A549 (cell line): Measurements from ENCODE around the gene SH2B3. TPM values are rescaled to one million over a fixed set of nuclear protein-coding genes. Genes with fewer than 3 reads are reported as not detected.

Experiments
- ATAC-seq, 2 experiments: fragments of 200-7000 bp in 1 of 2; fragments of >200 bp in 1 of 2; cut with Nextera tagmentation in 1 of 2; cut with Tn5 transposase in 1 of 2; 3 replicates each; pipeline versions ENCODE4 v1.8.0 to v1.9.1; 2018 to 2020; ENCODE audit warnings: mild to moderate bottlenecking in 1 of 2, moderate library complexity in 1 of 2
- CTCF ChIA-PET: fragments of 300-600 bp; sonication (Branson Sonifier 250); formaldehyde crosslinking; extraction: SDS; loops from one replicate; lab custom pipeline; 2021; ENCODE audit warnings: antibody characterized with exemption, inconsistent platforms; lab: Yijun Ruan, JAX
- POLR2A ChIA-PET: fragments of 350-600 bp; formaldehyde crosslinking; extraction: SDS; loops from one replicate; lab custom pipeline; 2021; ENCODE audit warnings: antibody characterized with exemption, inconsistent platforms; lab: Yijun Ruan, JAX
- DNase-seq, 2 experiments: peaks; one replicate each; pipeline versions ENCODE4 v3.0.0 to v3.0.0-alpha.2; 2011 to 2016; ENCODE audit warnings: low read depth in 1 of 2, low spot score in 1 of 2
- FAIRE-seq: peaks from 2 replicates; lab custom pipeline; 2011; peaks lifted over from hg19 to GRCh38; lab: Jason Lieb, UNC
- H3K27ac ChIP-seq, 2 experiments: fragments of >200 bp; sonication (Bioruptor Twin); formaldehyde crosslinking; 3 replicates each; pipeline ENCODE4 v1.5.1; 2016 to 2017
- H3K4me1 ChIP-seq: fragments of >200 bp; sonication (Bioruptor Twin); formaldehyde crosslinking; 3 replicates; pipeline ENCODE4 v1.6.1; 2016
- H3K4me2 ChIP-seq: fragments of >200 bp; sonication (Bioruptor Twin); formaldehyde crosslinking; 3 replicates; pipeline ENCODE4 v1.6.1; 2016
- H3K4me3 ChIP-seq: fragments of >200 bp; sonication (Bioruptor Twin); formaldehyde crosslinking; 3 replicates; pipeline ENCODE4 v1.5.1; 2016
- H3K9me3 ChIP-seq: fragments of >200 bp; sonication (Bioruptor Twin); formaldehyde crosslinking; 3 replicates; pipeline ENCODE4 v1.6.1; 2016
- CBX2 ChIP-seq: fragments of 200-600 bp; sonication (generic); IDR thresholded peaks from 2 replicates; pipeline ENCODE4 v1.6.1; 2016; ENCODE audit warnings: low read depth, mild to moderate bottlenecking, borderline replicate concordance
- CBX8 ChIP-seq: fragments of 200-600 bp; sonication (generic); IDR thresholded peaks from 2 replicates; pipeline ENCODE4 v1.6.1; 2016
- CHD4 ChIP-seq: fragments of 200-600 bp; sonication (generic); IDR thresholded peaks from 2 replicates; pipeline ENCODE4 v1.6.1; 2016; ENCODE audit warnings: antibody characterized with exemption, mild to moderate bottlenecking, borderline replicate concordance
- EHF ChIP-seq: fragments of 250-450 bp; sonication (Bioruptor Pico); IDR thresholded peaks from 2 replicates; pipeline ENCODE4 v1.5.0; 2020; ENCODE audit warnings: mild to moderate bottlenecking
- EP300 ChIP-seq, 2 experiments: fragments of >200 bp; sonication (Bioruptor Twin); formaldehyde crosslinking; IDR thresholded peaks; 2 replicates in 1 of 2; 3 replicates in 1 of 2; pipeline ENCODE4 v1.6.1; 2016 to 2017
- ESRRA ChIP-seq: fragments of 150-350 bp; IDR thresholded peaks from 2 replicates; pipeline ENCODE4 v1.6.1; 2014; ENCODE audit warnings: mild to moderate bottlenecking, low read length, borderline replicate concordance
- FOSB ChIP-seq: fragments of 250-450 bp; sonication (Bioruptor Pico); IDR thresholded peaks from 2 replicates; pipeline ENCODE4 v1.5.0; 2020; ENCODE audit warnings: mild to moderate bottlenecking, moderate library complexity
- HDAC2 ChIP-seq: fragments of 200-600 bp; sonication (generic); IDR thresholded peaks from 2 replicates; pipeline ENCODE4 v1.6.1; 2016
- HEYL ChIP-seq: fragments of 250-450 bp; sonication (Bioruptor Pico); IDR thresholded peaks from 2 replicates; pipeline ENCODE4 v1.8.0; 2021; ENCODE audit warnings: mild to moderate bottlenecking, moderate library complexity
- HOXB5 ChIP-seq: fragments of 250-450 bp; sonication (Bioruptor Pico); IDR thresholded peaks from 2 replicates; pipeline ENCODE4 v1.5.0; 2020; ENCODE audit warnings: mild to moderate bottlenecking, moderate library complexity
- KDM1A ChIP-seq: fragments of 200-600 bp; sonication (generic); IDR thresholded peaks from 2 replicates; pipeline ENCODE4 v1.6.1; 2016; ENCODE audit warnings: low read depth, mild to moderate bottlenecking
- MAFK ChIP-seq: fragments of 450-650 bp; IDR thresholded peaks from 2 replicates; pipeline ENCODE4 v1.6.1; 2014; ENCODE audit not compliant: partially characterized antibody
- MAZ ChIP-seq: fragments of 150-350 bp; IDR thresholded peaks from 2 replicates; pipeline ENCODE4 v1.6.1; 2014; ENCODE audit warnings: antibody characterized with exemption, low read depth, low read length, borderline replicate concordance
- MYC ChIP-seq: IDR thresholded peaks from 2 replicates; pipeline ENCODE4 v1.6.1; 2012; ENCODE audit warnings: mild to moderate bottlenecking, inconsistent platforms, low read length, improper control_type of control experiment, borderline replicate concordance
- POLR2AphosphoS2 ChIP-seq: conservative IDR thresholded peaks from 2 replicates; pipeline ENCODE4 v1.6.1; 2012; ENCODE audit warnings: low read length, improper control_type of control experiment, inconsistent platforms
- RFX5 ChIP-seq: fragments of 450-650 bp; IDR thresholded peaks from 2 replicates; pipeline ENCODE4 v1.7.1; 2014; ENCODE audit warnings: antibody characterized with exemption, mild to moderate bottlenecking, moderate library complexity
- SMC3 ChIP-seq: fragments of >200 bp; sonication (Bioruptor Twin); formaldehyde crosslinking; IDR thresholded peaks from 3 replicates; pipeline ENCODE4 v1.6.1; 2018; ENCODE audit warnings: inconsistent platforms
- ZC3H11A ChIP-seq: fragments of 450-650 bp; IDR thresholded peaks from 2 replicates; pipeline ENCODE4 v1.6.1; 2014; ENCODE audit warnings: antibody characterized with exemption, mild to moderate bottlenecking
- WGBS: methylation state at CpG from one replicate; pipeline ENCODE4 v1.1.6; 2017; ENCODE audit errors: missing lambda C conversion rate; 5-methylcytosine and 5-hydroxymethylcytosine counted together
- polyA plus RNA-seq, 4 experiments: library from polyadenylated mRNA; depleted of rRNA in 3 of 4; stranded (reverse); fragments of >200 nt; fragmentation: RNase III in 1 of 4; extraction: RNeasy Plus Mini Kit Qiagen cat#74134 plus additional on column Dnase treatment in 1 of 4; gene quantifications; 2 replicates in 3 of 4; 3 replicates in 1 of 4; pipeline ENCODE4 v1.2.3, GENCODE V29; 2011 to 2017
- TF ChIP-seq, protein P1 (sequence below): fragments of 200-600 bp; sonication (generic); IDR thresholded peaks from 2 replicates; pipeline ENCODE4 v1.6.1; 2016; ENCODE audit warnings: antibody characterized with exemption, mild to moderate bottlenecking, moderate library complexity

SH2B3 gene
- polyA plus RNA-seq, 2 of the 4 experiments (the other 2 are of a cell fraction) = 2.3 to 2.5 TPM

DNA sequence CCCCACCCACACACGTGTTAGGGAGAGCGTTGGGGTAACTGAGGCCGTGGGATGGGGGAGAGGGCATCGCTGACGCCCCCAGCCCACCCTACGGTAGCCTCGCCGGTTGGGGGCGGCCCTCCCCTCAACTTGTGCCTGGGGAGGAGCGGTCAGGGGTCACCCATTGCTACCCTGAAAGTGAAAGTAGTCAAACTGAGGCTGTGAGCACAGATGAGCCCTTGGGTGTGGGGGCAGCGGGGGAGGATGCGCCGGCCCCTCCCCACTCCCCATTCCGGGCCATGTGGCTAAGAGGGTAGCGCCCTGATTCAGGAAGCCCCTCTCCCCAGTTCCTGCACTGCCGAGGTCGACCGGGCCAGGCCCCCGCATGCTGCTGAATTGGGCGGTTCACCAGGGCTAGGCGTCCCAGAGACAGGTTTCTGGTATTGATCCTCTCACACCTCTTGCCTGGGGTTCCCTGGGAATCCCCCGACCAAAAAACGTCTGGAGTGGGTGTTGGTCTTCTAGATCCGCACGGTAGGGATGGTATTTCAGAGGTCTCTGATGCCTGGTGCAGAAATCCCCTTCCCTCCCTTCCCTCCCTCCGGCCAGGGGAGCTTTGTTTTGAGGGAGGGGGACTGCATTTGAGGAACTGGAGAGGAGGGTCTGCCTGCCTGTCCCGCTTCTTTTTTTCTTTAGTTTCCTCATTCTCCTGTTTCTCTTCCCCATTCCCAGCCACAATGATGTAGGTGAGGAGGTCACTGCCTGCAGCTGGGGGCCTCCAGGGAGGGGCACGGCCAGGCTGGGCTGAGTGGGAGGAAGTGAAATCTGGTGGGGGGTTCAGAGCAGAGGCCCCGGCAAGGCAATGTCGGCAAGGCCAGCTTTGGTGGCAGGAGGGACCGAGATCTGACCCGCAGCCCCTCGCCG lies 1.0 kb downstream of the SH2B3 start:
- peak overlapping the region; percentile 63 for H3K4me3 ChIP-seq
- H3K9me3 ChIP-seq = no peaks in the 10 kb centered on the region
- TF ChIP-seq RFX5 (no peak), FOSB (CRISPR knock-in tag) (no peak)
- peak overlapping the region; percentile 95 for H3K4me2 ChIP-seq
- CTCF ChIA-PET = interaction anchor here (0.6 to 8.6 kb wide), 3 partner anchors 9 to 102 kb away, joined by 3 to 103 read pairs (median 36); no protein-coding TSS in a partner anchor
- DNase-seq (no peak), ATAC-seq (no peak), FAIRE-seq (no peak)
- 72% methylated on average over 23 of the region's 34 CpGs for WGBS
- POLR2A ChIA-PET = no interaction called here
- H3K4me1 ChIP-seq = peaks cover 32% of the 10 kb centered on the region
- peak overlapping the region; percentile 83 to 89 for H3K27ac ChIP-seq

DNA sequence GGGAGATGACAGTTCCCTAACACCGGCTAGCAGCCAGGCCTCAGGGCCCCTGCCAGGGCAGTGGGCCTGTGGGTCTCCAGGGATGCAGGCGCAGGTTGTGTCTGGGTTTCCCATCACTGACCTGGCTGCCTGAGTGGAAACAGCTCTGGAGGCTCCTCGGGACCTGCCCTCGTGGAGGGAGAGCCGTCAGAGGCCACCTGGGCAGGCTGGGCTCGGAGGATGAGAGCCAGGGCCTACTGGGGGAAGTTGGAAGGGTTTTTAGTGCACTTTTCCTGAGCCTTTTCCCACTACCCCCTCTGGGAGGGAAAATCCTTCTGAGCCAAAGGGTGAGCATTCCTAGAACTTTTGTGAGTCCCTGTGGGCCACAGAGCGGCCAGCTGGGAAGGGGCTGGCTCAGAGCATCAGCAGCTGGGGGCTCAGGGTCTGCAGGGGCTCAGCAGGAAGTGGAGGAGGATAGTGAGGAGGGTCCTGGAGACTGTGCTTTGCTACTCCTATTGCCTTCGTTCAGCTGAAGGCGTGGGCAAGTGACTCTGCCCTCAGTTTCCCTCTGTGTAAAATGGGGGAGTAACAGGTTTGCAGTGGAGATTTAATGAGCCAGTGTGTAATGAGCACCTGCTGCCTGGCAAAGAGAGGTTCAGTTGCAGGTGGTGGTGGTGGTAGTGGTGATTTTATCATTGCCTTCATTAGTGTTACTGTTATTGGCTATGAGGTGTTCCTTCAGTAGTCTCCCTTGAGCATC lies 1.8 kb downstream of the SH2B3 start:
- Histone ChIP-seq H3K9me3 (no peaks in the 10 kb centered on the region), H3K4me1 (peaks cover 32% of the 10 kb centered on the region), H3K4me3 (no peak overlapping the region), H3K4me2 (peak overlapping the region; percentile 95; the same call in 1 of the 3 replicates), H3K27ac (peak overlapping the region in 1 of 2 experiments; percentile 89; a peak in 2 of 6 replicates)
- CTCF ChIA-PET = interaction anchor here (0.6 to 8.6 kb wide), 3 partner anchors 10 to 103 kb away, joined by 3 to 103 read pairs (median 36); no protein-coding TSS in a partner anchor
- DNase-seq (no peak), FAIRE-seq (no peak), ATAC-seq (no peak)
- 93% methylated on average over 9 of the region's 9 CpGs for WGBS
- TF ChIP-seq, protein P1, sequence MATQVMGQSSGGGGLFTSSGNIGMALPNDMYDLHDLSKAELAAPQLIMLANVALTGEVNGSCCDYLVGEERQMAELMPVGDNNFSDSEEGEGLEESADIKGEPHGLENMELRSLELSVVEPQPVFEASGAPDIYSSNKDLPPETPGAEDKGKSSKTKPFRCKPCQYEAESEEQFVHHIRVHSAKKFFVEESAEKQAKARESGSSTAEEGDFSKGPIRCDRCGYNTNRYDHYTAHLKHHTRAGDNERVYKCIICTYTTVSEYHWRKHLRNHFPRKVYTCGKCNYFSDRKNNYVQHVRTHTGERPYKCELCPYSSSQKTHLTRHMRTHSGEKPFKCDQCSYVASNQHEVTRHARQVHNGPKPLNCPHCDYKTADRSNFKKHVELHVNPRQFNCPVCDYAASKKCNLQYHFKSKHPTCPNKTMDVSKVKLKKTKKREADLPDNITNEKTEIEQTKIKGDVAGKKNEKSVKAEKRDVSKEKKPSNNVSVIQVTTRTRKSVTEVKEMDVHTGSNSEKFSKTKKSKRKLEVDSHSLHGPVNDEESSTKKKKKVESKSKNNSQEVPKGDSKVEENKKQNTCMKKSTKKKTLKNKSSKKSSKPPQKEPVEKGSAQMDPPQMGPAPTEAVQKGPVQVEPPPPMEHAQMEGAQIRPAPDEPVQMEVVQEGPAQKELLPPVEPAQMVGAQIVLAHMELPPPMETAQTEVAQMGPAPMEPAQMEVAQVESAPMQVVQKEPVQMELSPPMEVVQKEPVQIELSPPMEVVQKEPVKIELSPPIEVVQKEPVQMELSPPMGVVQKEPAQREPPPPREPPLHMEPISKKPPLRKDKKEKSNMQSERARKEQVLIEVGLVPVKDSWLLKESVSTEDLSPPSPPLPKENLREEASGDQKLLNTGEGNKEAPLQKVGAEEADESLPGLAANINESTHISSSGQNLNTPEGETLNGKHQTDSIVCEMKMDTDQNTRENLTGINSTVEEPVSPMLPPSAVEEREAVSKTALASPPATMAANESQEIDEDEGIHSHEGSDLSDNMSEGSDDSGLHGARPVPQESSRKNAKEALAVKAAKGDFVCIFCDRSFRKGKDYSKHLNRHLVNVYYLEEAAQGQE = no peak
- TF ChIP-seq POLR2AphosphoS2 (no peak), CBX2 (no peak), MYC (no peak), RFX5 (no peak), HEYL (no peak), ZC3H11A (no peak), HOXB5 (no peak), EHF (no peak), MAFK (no peak), CHD4 (no peak), SMC3 (no peak), CBX8 (no peak), EP300 (IDR thresholded peaks at IDR 0.05) (no peak)
- POLR2A ChIA-PET = interaction anchor here (0.8 kb wide), 1 partner anchor 278 kb away, joined by 3 read pairs; the partner anchor contains the start of genes ACAD10 and BRAP

DNA sequence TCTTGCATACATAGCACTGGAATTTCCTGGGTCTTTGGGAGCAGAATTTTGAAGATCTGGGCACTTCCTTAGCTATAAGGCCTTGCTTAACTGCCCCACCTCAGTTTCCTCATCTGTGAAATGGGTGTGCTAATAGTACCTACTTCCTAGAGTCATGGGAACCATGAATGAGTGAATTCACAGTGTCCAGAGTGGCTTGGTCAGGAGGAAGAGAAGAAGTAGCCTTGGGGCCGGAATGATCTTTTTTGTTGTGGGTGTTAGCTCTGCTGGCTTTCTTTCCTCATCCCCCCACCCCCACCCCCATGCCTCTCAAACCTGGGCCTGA lies 2.4 kb downstream of the SH2B3 start:
- H3K9me3 ChIP-seq = no peaks in the 10 kb centered on the region
- H3K27ac ChIP-seq = no peak overlapping the region
- DNase-seq (no peak), ATAC-seq (no peak), FAIRE-seq (no peak)
- TF ChIP-seq HDAC2 (peak; percentile 86; the same call in 1 of the 2 replicates), ESRRA (no peak), KDM1A (peak; percentile 94), MAZ (no peak)
- 95% methylated on average over 1 of the region's 1 CpG for WGBS
- H3K4me3 ChIP-seq = no peak overlapping the region
- peaks cover 34% of the 10 kb centered on the region for H3K4me1 ChIP-seq
- H3K4me2 ChIP-seq = no peak overlapping the region
- ChIA-PET POLR2A (interaction anchor here (0.8 kb wide), 1 partner anchor 278 kb away, joined by 3 read pairs; the partner anchor contains the start of genes ACAD10 and BRAP), CTCF (interaction anchor here (8.6 kb wide), 1 partner anchor 11 kb away, joined by 103 read pairs; no protein-coding TSS in a partner anchor)
